Right atrium auricular region (tissue), 2 donors: ENCODE data around the gene KBTBD6. TPM values are rescaled to one million over a fixed set of nuclear protein-coding genes. Genes with fewer than 3 reads are reported as not detected.
A peak's percentile ranks its signal among the peaks of the same experiment; 100 is the strongest.
"Not testable (repeated sequence)": the region's sequence is repeated elsewhere in the genome, so short reads cannot be mapped to it uniquely, and the experiment has no call there.

Experiments
- DNase-seq: peaks from one replicate; pipeline ENCODE4 v3.0.0-alpha.2; 2019; ENCODE audit warnings: low spot score
- H3K27ac ChIP-seq, 2 donors: fragments of 200-600 bp; sonication (generic); 1 replicate in 1 of 2; 2 replicates in 1 of 2; pipeline ENCODE4 v1.5.1; 2016 to 2019
- H3K27me3 ChIP-seq, 2 donors: fragments of 200-600 bp; sonication (generic); one replicate each; pipeline versions ENCODE4 v1.5.1 to v1.6.0; 2017 to 2019
- H3K36me3 ChIP-seq: fragments of 200-600 bp; sonication (generic); one replicate; pipeline ENCODE4 v1.5.1; 2016
- H3K4me1 ChIP-seq, 2 donors: fragments of 200-600 bp; sonication (generic); one replicate each; pipeline versions ENCODE4 v1.5.1 to v1.6.0; 2017 to 2019
- H3K4me3 ChIP-seq, 2 donors: fragments of 200-600 bp; sonication (generic); 1 replicate in 1 of 2; 2 replicates in 1 of 2; pipeline ENCODE4 v1.5.1; 2017 to 2019; ENCODE audit warnings: mild to moderate bottlenecking in 1 of 2, moderate library complexity in 1 of 2
- H3K9me3 ChIP-seq, 2 donors: fragments of 200-600 bp; sonication (generic); one replicate each; pipeline ENCODE4 v1.5.1; 2019
- CTCF ChIP-seq, 2 donors: fragments of 200-600 bp; sonication (generic); IDR thresholded peaks; one replicate each; pipeline ENCODE4 v1.5.1; 2019; ENCODE audit warnings: antibody characterized with exemption in 2 of 2
- total RNA-seq, 2 donors: library from RNA; depleted of rRNA; stranded (reverse); fragments of >200 nt; gene quantifications; one replicate each; pipeline ENCODE4 v1.1.0, GENCODE V29; 2016

KBTBD6 gene
- total RNA-seq, 2 donors from 2014 or later: 8.3 to 12.9 TPM

- H3K9me3 ChIP-seq: no peaks in the 10 kb centered on the region
- no peak overlapping the region for H3K27ac ChIP-seq
- TF ChIP-seq CTCF (IDR thresholded peaks at IDR 0.05): no peak
- H3K27me3 ChIP-seq: no peaks in the 10 kb centered on the region
- H3K4me1 ChIP-seq: peaks cover 0 to 9% of the 10 kb centered on the region in 2 donors
- no peaks in the 10 kb centered on the region for H3K36me3 ChIP-seq
- DNase-seq: no peak
- no peak overlapping the region for H3K4me3 ChIP-seq
These were observed 5.3 kb upstream of the KBTBD6 start for GRCh38 chr13:41137951-41138350.

GRCh38 chr13:41137241-41137640 lies 4.6 kb upstream of the KBTBD6 start:
- no peaks in the 10 kb centered on the region for H3K27me3 ChIP-seq

GRCh38 chr13:41136396-41137031 lies 3.9 kb upstream of the KBTBD6 start:
- TF ChIP-seq CTCF (IDR thresholded peaks at IDR 0.05): no peak
- no peak overlapping the region for H3K27ac ChIP-seq
- no peaks in the 10 kb centered on the region for H3K27me3 ChIP-seq
- H3K4me1 ChIP-seq: peaks cover 0 to 16% of the 10 kb centered on the region in 2 donors
- H3K4me3 ChIP-seq: no peak overlapping the region
- no peaks in the 10 kb centered on the region for H3K36me3 ChIP-seq
- no peak for DNase-seq
- no peaks in the 10 kb centered on the region for H3K9me3 ChIP-seq

More at GRCh38 chr13:41137241-41137640, 4.6 kb upstream of the KBTBD6 start:
- DNase-seq: no peak
- H3K27ac ChIP-seq: no peak overlapping the region
- no peaks in the 10 kb centered on the region for H3K36me3 ChIP-seq
- TF ChIP-seq CTCF (IDR thresholded peaks at IDR 0.05): no peak
- H3K9me3 ChIP-seq: no peaks in the 10 kb centered on the region
- H3K4me1 ChIP-seq: peaks cover 0 to 9% of the 10 kb centered on the region in 2 donors
- H3K4me3 ChIP-seq: no peak overlapping the region

- no peak overlapping the region for H3K4me3 ChIP-seq
- no peaks in the 10 kb centered on the region for H3K27me3 ChIP-seq
- H3K27ac ChIP-seq: no peak overlapping the region
- no peaks in the 10 kb centered on the region for H3K36me3 ChIP-seq
- DNase-seq: no peak
- no peak for TF ChIP-seq CTCF (IDR thresholded peaks at IDR 0.05)
- peaks cover 0 to 39% of the 10 kb centered on the region in 2 donors for H3K4me1 ChIP-seq
- no peaks in the 10 kb centered on the region for H3K9me3 ChIP-seq
These were observed 1.3 kb upstream of the KBTBD6 start for GRCh38 chr13:41133951-41134350.

- Histone ChIP-seq H3K4me1 (peaks cover 0 to 59% of the 10 kb centered on the region in 2 donors), H3K4me3 (peak overlapping the region; percentile 69 to 84), H3K27ac (peak overlapping the region; percentile 89 to 93)
- H3K36me3 ChIP-seq, H3K27me3 ChIP-seq, DNase-seq, H3K9me3 ChIP-seq: not testable (repeated sequence)
These were observed 716 bp downstream of the KBTBD6 start for GRCh38 chr13:41131660-41132511.

GRCh38 chr13:41131189-41131588 lies 1.4 kb downstream of the KBTBD6 start:
- H3K4me1 ChIP-seq: peaks cover 0 to 60% of the 10 kb centered on the region in 2 donors
- not testable (repeated sequence) for H3K9me3 ChIP-seq, H3K36me3 ChIP-seq, H3K27me3 ChIP-seq, DNase-seq
- peak overlapping the region in 1 of 2 donors; percentile 25 for H3K4me3 ChIP-seq
- peak overlapping the region; percentile 70 to 89 for H3K27ac ChIP-seq
